Dermis lymphatic vessel endothelial cell (primary cell): ENCODE measurements around the gene JAML. TPM values are rescaled to one million over a fixed set of nuclear protein-coding genes. Genes with fewer than 3 reads are reported as not detected.

Experiments used
- total RNA-seq: library from RNA; depleted of rRNA; stranded (reverse); fragments of >200 nt; gene quantifications from 2 replicates; pipeline ENCODE4 v1.2.1, GENCODE V29; 2014

Gene JAML
- total RNA-seq: 0.11 and 0.17 TPM in 2 replicates

GRCh38 chr11:118224511-118225188 is at the start of gene JAML:
Gene JAML, minus strand, starts transcription at chr11:118225011. Its CDS starts 10,145 bp downstream, at chr11:118214866.

GRCh38 chr11:118263695-118264568 is 39.1 kb upstream of the JAML start, which contains the start of gene MPZL2:
Gene MPZL2, minus strand, starts transcription at chr11:118264297. Its CDS starts 144 bp downstream, at chr11:118264153.

GRCh38 chr11:118251858-118252652 is 27.2 kb upstream of the JAML start, which contains the start of gene MPZL3:
Gene MPZL3, minus strand, starts transcription at chr11:118252365. Its CDS starts 71 bp downstream, at chr11:118252294.

GRCh38 chr11:118175993-118176777 is 48.6 kb downstream of the JAML start, which contains the start of gene SCN2B:
Gene SCN2B, minus strand, starts transcription at chr11:118176639. Its CDS starts 208 bp downstream, at chr11:118176431.

DNA sequence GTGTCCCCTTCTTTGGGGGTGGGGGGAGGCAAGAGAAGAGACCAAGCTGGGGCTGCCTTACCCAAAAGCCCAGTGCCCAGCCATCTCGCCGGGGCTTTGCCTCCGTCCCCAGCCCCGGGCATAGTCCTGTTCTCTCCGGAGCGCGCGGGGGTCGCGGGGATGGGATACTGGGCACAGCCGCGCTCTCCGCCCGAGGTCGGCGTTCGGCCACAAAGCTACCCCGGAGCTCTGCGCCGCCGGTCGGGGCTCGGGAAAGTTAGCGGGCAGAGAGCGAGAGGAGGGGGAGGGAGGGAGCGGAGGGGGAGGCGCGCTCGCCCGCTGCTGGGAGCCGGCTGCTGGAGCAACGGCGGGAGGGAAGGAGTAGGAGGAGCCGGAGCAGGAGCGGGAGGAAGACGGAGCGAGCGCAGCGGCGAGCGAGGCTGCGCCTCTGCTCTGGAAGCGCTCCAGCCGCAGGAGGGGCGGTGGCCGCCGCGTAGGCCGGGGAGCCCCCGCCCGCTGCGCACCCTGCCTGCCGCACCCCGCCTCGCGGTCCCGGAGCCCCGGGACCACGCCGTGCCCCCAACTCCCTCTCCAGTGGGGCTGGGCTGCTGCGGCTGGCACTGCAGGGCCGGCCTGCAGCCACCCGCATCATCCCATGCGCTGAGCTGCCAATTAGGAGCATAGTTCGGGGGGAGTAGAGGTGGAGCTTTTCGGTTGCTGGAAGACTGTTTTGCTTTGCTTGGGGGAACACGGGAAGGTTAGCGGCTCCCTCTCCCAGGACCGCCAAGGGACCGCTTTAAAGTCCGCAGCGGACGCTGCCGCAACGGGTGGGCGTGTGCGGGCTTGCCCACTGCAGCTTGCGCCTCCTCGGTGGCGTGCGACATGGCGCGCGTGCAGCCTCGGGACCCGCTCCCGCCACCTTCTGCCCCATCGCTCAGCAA is 72.0 kb downstream of the JAML start, which contains the start of gene SCN4B:
SCN4B (minus strand) TSS at position 272 of the 920 bp plus-strand sequence; CDS start at position 122, 150 bp downstream.

Other genes with a start within 250 kb of the JAML start
- not detected in 2 replicates for gene IL10RA, start 238.6 kb downstream of the JAML start, total RNA-seq
- gene TMPRSS4, start 147.9 kb downstream of the JAML start, total RNA-seq: not detected in 2 replicates
- not detected in 2 replicates for gene SMIM35, start 138.0 kb downstream of the JAML start, total RNA-seq
- under 0.01 and 0.11 TPM in 2 replicates for gene SCN4B, start 72.2 kb downstream of the JAML start, total RNA-seq
- not detected in 2 replicates for gene SCN2B, start 48.4 kb downstream of the JAML start, total RNA-seq
- 1.2 and 2.1 TPM in 2 replicates for gene MPZL3, start 27.4 kb upstream of the JAML start, total RNA-seq
- gene MPZL2, start 39.3 kb upstream of the JAML start, total RNA-seq: 0.95 and 2.9 TPM in 2 replicates
- gene CD3E, start 79.7 kb upstream of the JAML start, total RNA-seq: not detected in 2 replicates
- not detected in 2 replicates for gene CD3D, start 117.7 kb upstream of the JAML start, total RNA-seq
- not detected in 2 replicates for gene CD3G, start 119.3 kb upstream of the JAML start, total RNA-seq
- 22.2 and 27.6 TPM in 2 replicates for gene UBE4A, start 134.6 kb upstream of the JAML start, total RNA-seq
- gene ATP5MG, start 176.6 kb upstream of the JAML start, total RNA-seq: 90.3 and 117 TPM in 2 replicates
- gene KMT2A, start 211.5 kb upstream of the JAML start, total RNA-seq: 17.4 and 19.9 TPM in 2 replicates